K562 (cell line): Measurements from ENCODE around the gene TJP3. TPM values are rescaled to one million over a fixed set of nuclear protein-coding genes. Genes with fewer than 3 reads are reported as not detected.

Source experiments
- ATAC-seq: fragments of 200-7000 bp; cut with Tn5 transposase; 3 replicates; pipeline ENCODE4 v1.9.1; 2020; ENCODE audit warnings: moderate library complexity
- BruUV-seq: library from RNA; stranded (reverse); fragments of 400-500 nt; replicated peaks from 2 replicates; lab custom pipeline; 2021; lab: Mats Ljungman, UMichigan
- CTCF ChIA-PET: fragments of 300-600 bp; formaldehyde crosslinking; extraction: SDS; loops from one replicate; lab custom pipeline; 2021; ENCODE audit warnings: low intra/inter-chr PET ratio; lab: Yijun Ruan, JAX
- POLR2A ChIA-PET: fragments of 300-600, 350-650 bp; sonication (Branson Sonifier 250); formaldehyde crosslinking; extraction: SDS; loops from one replicate; lab custom pipeline; 2021; ENCODE audit warnings: antibody characterized with exemption, inconsistent platforms; lab: Yijun Ruan, JAX
- DNase-seq, 4 experiments: peaks; one replicate each; pipeline versions ENCODE4 v3.0.0 to v3.0.0-alpha.2; 2011 to 2018; ENCODE audit warnings: low spot score in 3 of 4, mixed read lengths in 3 of 4; ENCODE audit errors: extremely low read depth in 1 of 4
- FAIRE-seq: peaks from 2 replicates; lab custom pipeline; 2011; peaks lifted over from hg19 to GRCh38; lab: Jason Lieb, UNC
- H2AFZ ChIP-seq: 2 replicates; pipeline ENCODE4 v1.6.0; 2011; ENCODE audit warnings: low read depth, low read length, control low read depth, inconsistent platforms
- H3K27ac ChIP-seq: fragments of 200-600 bp; 3 replicates; pipeline ENCODE4 v1.8.0; 2011; ENCODE audit warnings: low read depth, mild to moderate bottlenecking, control low read depth, inconsistent platforms, low read length, moderate library complexity, mixed read lengths; ENCODE audit errors: extremely low read depth
- H3K27me3 ChIP-seq, 2 experiments: fragments of 300-600 bp in 1 of 2; 2 replicates in 1 of 2; 3 replicates in 1 of 2; pipeline versions ENCODE4 v1.6.0 to v1.8.0; 2011; ENCODE audit warnings: inconsistent platforms in 2 of 2, low read length in 2 of 2, mild to moderate bottlenecking in 1 of 2, mixed read lengths in 1 of 2, moderate library complexity in 1 of 2; ENCODE audit not compliant: control insufficient read depth in 2 of 2, insufficient read depth in 2 of 2
- H3K36me3 ChIP-seq: fragments of 300-600 bp; 3 replicates; pipeline ENCODE4 v1.8.0; 2011; ENCODE audit warnings: mild to moderate bottlenecking, low read length, inconsistent platforms; ENCODE audit not compliant: control insufficient read depth, insufficient read depth
- H3K4me1 ChIP-seq, 2 experiments: fragments of 200-600 bp in 1 of 2; replicated peaks in 1 of 2; 2 replicates in 1 of 2; 3 replicates in 1 of 2; pipeline versions ENCODE4 v1.5.1 to v1.8.0; 2011; ENCODE audit warnings: inconsistent platforms in 2 of 2, low read length in 2 of 2, mild to moderate bottlenecking in 1 of 2, mixed read lengths in 1 of 2, moderate library complexity in 1 of 2; ENCODE audit not compliant: control insufficient read depth in 2 of 2, insufficient read depth in 2 of 2
- H3K4me2 ChIP-seq: 2 replicates; pipeline ENCODE4 v1.6.1; 2011; ENCODE audit warnings: low read length, control low read depth, inconsistent platforms, mixed read lengths; ENCODE audit not compliant: insufficient read depth
- H3K4me3 ChIP-seq: fragments of 200-600 bp; sonication (generic), shearing (Covaris generic); 2 replicates; pipeline ENCODE4 v1.5.1; 2016; ENCODE audit warnings: control low read depth, inconsistent platforms
- H3K79me2 ChIP-seq: fragments of 200-600 bp; 3 replicates; pipeline ENCODE4 v1.8.0; 2011; ENCODE audit warnings: low read length, inconsistent platforms; ENCODE audit not compliant: control insufficient read depth, insufficient read depth
- H3K9ac ChIP-seq, 2 experiments: 2 replicates each; pipeline versions ENCODE4 v1.6.0 to v1.6.1; 2011; ENCODE audit warnings: low read depth in 2 of 2, low read length in 2 of 2, control low read depth in 1 of 2, inconsistent platforms in 1 of 2, mild to moderate bottlenecking in 1 of 2, mixed read lengths in 1 of 2; ENCODE audit not compliant: insufficient read depth in 1 of 2
- H3K9me1 ChIP-seq: one replicate; pipeline ENCODE4 v1.6.0; 2011; ENCODE audit warnings: inconsistent platforms, mild to moderate bottlenecking, low read length, moderate library complexity; ENCODE audit not compliant: control insufficient read depth, insufficient read depth
- H3K9me3 ChIP-seq: replicated peaks from 2 replicates; pipeline ENCODE4 v1.5.1; 2011; ENCODE audit warnings: low read depth, low read length, inconsistent platforms; ENCODE audit not compliant: control insufficient read depth, insufficient read depth
- H4K20me1 ChIP-seq: replicated peaks from 2 replicates; pipeline ENCODE4 v1.6.1; 2011; ENCODE audit warnings: low read length, inconsistent platforms, mixed read lengths; ENCODE audit not compliant: control insufficient read depth, insufficient read depth
- FOXJ2 ChIP-seq: fragments of 200-800 bp; sonication (Bioruptor generic); IDR thresholded peaks from 2 replicates; pipeline ENCODE4 v1.6.1; 2016; ENCODE audit warnings: missing genetic modification characterization, missing compliant biosample characterization
- KLF16 ChIP-seq: IDR thresholded peaks from 2 replicates; pipeline ENCODE4 v1.6.1; 2016; ENCODE audit warnings: antibody characterized with exemption
- NFXL1 ChIP-seq: fragments of 450-650 bp; formaldehyde crosslinking; IDR thresholded peaks from 2 replicates; pipeline ENCODE4 v1.4.0; 2021; ENCODE audit warnings: mild to moderate bottlenecking
- NR2C1 ChIP-seq, 2 experiments: fragments of 450-650 bp; IDR thresholded peaks; 2 replicates each; pipeline ENCODE4 v1.6.1; 2017; ENCODE audit warnings: mild to moderate bottlenecking in 2 of 2, antibody characterized with exemption in 1 of 2, inconsistent platforms in 1 of 2, missing compliant biosample characterization in 1 of 2, missing genetic modification characterization in 1 of 2
- PURB ChIP-seq: sonication (generic); formaldehyde crosslinking; IDR thresholded peaks from 2 replicates; pipeline ENCODE4 v1.9.0; 2021; ENCODE audit warnings: low read depth, mild to moderate bottlenecking, missing genetic modification reagents
- RBM25 ChIP-seq: fragments of 200-400 bp; formaldehyde crosslinking; IDR thresholded peaks from 2 replicates; pipeline ENCODE4 v1.6.1; 2018; ENCODE audit warnings: low read length, low read depth, moderate library complexity; ENCODE audit not compliant: severe bottlenecking
- TFAP4 ChIP-seq: sonication (generic); formaldehyde crosslinking; IDR thresholded peaks from 2 replicates; pipeline ENCODE4 v1.8.0; 2022; ENCODE audit warnings: missing genetic modification reagents, mild to moderate bottlenecking, moderate library complexity, borderline replicate concordance
- THRA ChIP-seq: fragments of 450-650 bp; IDR thresholded peaks from 2 replicates; pipeline ENCODE4 v1.6.1; 2017; ENCODE audit warnings: mild to moderate bottlenecking, moderate library complexity
- ZBTB7A ChIP-seq: IDR thresholded peaks from 2 replicates; pipeline ENCODE4 v1.6.1; 2011; ENCODE audit warnings: low read depth, mild to moderate bottlenecking, low read length, moderate library complexity, borderline replicate concordance; ENCODE audit not compliant: control insufficient read depth
- ZBTB8A ChIP-seq: fragments of 450-650 bp; IDR thresholded peaks from 2 replicates; pipeline ENCODE4 v1.6.1; 2018; ENCODE audit warnings: mild to moderate bottlenecking, moderate library complexity; ENCODE audit not compliant: partially characterized antibody
- ZBTB9 ChIP-seq: fragments of 450-650 bp; formaldehyde crosslinking; IDR thresholded peaks from 2 replicates; pipeline ENCODE4 v1.4.0; 2020; ENCODE audit warnings: mild to moderate bottlenecking, moderate library complexity
- ZNF384 ChIP-seq: IDR thresholded peaks from 2 replicates; pipeline ENCODE4 v1.6.1; 2012; ENCODE audit warnings: low read depth, low read length, improper control_type of control experiment
- WGBS: fragments of 100-300 bp; shearing (Covaris generic); methylation state at CpG from one replicate; pipeline ENCODE4 v1.1.6; 2016; ENCODE audit warnings: low coverage, mixed read lengths; ENCODE audit not compliant: insufficient coverage; ENCODE audit errors: missing lambda C conversion rate; 5-methylcytosine and 5-hydroxymethylcytosine counted together
- in situ Hi-C: fragments of 300-500 bp; cut with MboI; formaldehyde crosslinking; loops from 4 replicates; pipeline ENCODE4 v1.15.0; 2018; ENCODE audit warnings: inconsistent platforms, mixed read lengths
- intact Hi-C: fragments of 100-400 bp; cut with micrococcal nuclease; formaldehyde crosslinking; loops from 2 replicates; pipeline ENCODE4 v1.14.2; 2022
- polyA plus RNA-seq, 8 experiments: library from polyadenylated mRNA; depleted of rRNA in 4 of 8; stranded (reverse) in 5 of 8; unstranded in 3 of 8; fragments of >200 nt; fragmentation: Nextera tagmentation in 2 of 8; fragmentation: Illumina TruSeq in 1 of 8; extraction: Ambion mirVana in 2 of 8; extraction: Trizol in 1 of 8; gene quantifications; 2 replicates each; pipeline versions ENCODE4 v1.2.1 to v1.2.3, GENCODE V29; 2011 to 2014; ENCODE audit warnings: inconsistent platforms in 1 of 8, missing spikeins in 1 of 8
- total RNA-seq, 7 experiments: library from RNA; depleted of rRNA in 6 of 7; stranded (reverse); fragments of >200 nt in 6 of 7; fragmentation: Illumina TruSeq in 2 of 7; extraction: Trizol in 2 of 7; gene quantifications; 2 replicates each; pipeline versions ENCODE4 v1.2.1 to v1.2.3, GENCODE V29; 2011 to 2021; ENCODE audit warnings: low replicate concordance in 1 of 7
- TF ChIP-seq, protein P1 (sequence below): sonication (generic); formaldehyde crosslinking; IDR thresholded peaks from 2 replicates; pipeline ENCODE4 v1.8.1; 2023; ENCODE audit warnings: mild to moderate bottlenecking, missing genetic modification reagents

The TJP3 gene
- total and polyA plus RNA-seq, 9 of the 15 experiments (the other 6 are each of a cell fraction or from before 2014, with no cell fraction given): 0.11 to 2.4 (median 0.57) TPM; not detected in 1

GRCh38 chr19:3719868-3720267 is 11.7 kb downstream of the TJP3 start (continued):
- TF ChIP-seq RBM25: peak; percentile 98
- TF ChIP-seq PURB (CRISPR knock-in tag): no peak
- no peak for TF ChIP-seq ZBTB8A
- TF ChIP-seq FOXJ2 (tag): no peak
- no peak for TF ChIP-seq THRA
- TF ChIP-seq, all 486 proteins: peak for 16

DNA sequence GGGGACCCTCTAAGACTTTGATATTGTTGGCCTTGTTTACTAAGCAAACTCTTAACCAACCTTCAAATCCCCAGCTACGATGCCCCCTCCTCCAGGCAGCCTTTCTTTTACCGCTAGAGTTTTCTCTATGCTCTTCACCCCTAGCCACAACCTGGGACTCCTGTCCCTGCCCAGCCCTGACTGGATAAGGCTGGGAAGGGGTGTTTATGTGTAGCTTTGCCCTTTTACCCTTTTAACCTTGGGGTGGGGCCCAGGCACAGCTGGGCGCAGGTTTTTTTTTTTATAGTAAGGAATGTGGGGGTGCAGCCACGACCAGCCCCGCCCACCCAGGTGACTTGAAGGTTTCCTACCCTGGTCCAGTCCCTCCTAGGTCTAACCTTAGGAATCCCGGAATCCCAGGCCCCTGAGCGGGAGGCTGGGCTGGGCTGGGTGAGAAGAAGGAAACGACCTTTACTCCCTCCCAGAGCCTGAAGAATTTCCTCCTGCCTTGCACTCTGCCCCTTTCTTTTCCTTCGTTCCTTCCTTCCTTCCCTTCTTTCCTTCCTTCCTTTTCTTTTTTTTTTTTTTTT is 12.2 kb downstream of the TJP3 start:
- ChIA-PET POLR2A (interaction anchor here (1.2 kb wide), 1 partner anchor 10 kb away, joined by 3 read pairs; no protein-coding TSS in a partner anchor), CTCF (no interaction called here)
- 12% methylated on average over 8 of the region's 9 CpGs for WGBS
- H3K27me3 ChIP-seq: no peaks in the 10 kb centered on the region
- H3K79me2 ChIP-seq: no peaks in the 10 kb centered on the region
- ATAC-seq (no peak; the same call in 1 of the 3 replicates), DNase-seq (peak; percentile 39 to 58 (median 52)), FAIRE-seq (no peak)
- peak overlapping the region; percentile 77 for H2AFZ ChIP-seq
- no peaks in the 10 kb centered on the region for H3K9me3 ChIP-seq
- no peak overlapping the region for H3K4me3 ChIP-seq
- H3K4me2 ChIP-seq: no peak overlapping the region; the same call in 1 of the 2 replicates
- no TSS peak for BruUV-seq
- H3K36me3 ChIP-seq: no peaks in the 10 kb centered on the region
- H4K20me1 ChIP-seq: no peaks in the 10 kb centered on the region
- no peaks in the 10 kb centered on the region for H3K9me1 ChIP-seq
- in situ Hi-C loops (no loop called here), intact Hi-C loops (loop anchor here (2.0 to 5.0 kb wide), 3 partner anchors 42 to 127 kb away; partner anchors contain the start of gene MRPL54)
- no peak overlapping the region for H3K9ac ChIP-seq
- H3K4me1 ChIP-seq: peaks cover 7 to 31% of the 10 kb centered on the region in 2 experiments; a peak in 3 of 5 replicates
- no peak overlapping the region for H3K27ac ChIP-seq
- peak; percentile 57 for TF ChIP-seq TFAP4 (CRISPR knock-in tag)
- TF ChIP-seq NFXL1 (CRISPR knock-in tag): no peak
- TF ChIP-seq, protein P1, sequence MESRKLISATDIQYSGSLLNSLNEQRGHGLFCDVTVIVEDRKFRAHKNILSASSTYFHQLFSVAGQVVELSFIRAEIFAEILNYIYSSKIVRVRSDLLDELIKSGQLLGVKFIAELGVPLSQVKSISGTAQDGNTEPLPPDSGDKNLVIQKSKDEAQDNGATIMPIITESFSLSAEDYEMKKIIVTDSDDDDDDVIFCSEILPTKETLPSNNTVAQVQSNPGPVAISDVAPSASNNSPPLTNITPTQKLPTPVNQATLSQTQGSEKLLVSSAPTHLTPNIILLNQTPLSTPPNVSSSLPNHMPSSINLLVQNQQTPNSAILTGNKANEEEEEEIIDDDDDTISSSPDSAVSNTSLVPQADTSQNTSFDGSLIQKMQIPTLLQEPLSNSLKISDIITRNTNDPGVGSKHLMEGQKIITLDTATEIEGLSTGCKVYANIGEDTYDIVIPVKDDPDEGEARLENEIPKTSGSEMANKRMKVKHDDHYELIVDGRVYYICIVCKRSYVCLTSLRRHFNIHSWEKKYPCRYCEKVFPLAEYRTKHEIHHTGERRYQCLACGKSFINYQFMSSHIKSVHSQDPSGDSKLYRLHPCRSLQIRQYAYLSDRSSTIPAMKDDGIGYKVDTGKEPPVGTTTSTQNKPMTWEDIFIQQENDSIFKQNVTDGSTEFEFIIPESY (CRISPR knock-in tag): 0 out of 2 replicates have a peak, but pooled peaks have one; percentile 18
- no peak for TF ChIP-seq ZBTB9 (CRISPR knock-in tag)
- TF ChIP-seq ZBTB7A: peak; percentile 31; the same call in 1 of the 2 replicates
- TF ChIP-seq ZNF384: peak; percentile 73
- no peak; the same call in 1 of the 2 replicates for TF ChIP-seq NR2C1 (IDR thresholded peaks at IDR 0.05)
- peak; percentile 10; the same call in 1 of the 2 replicates for TF ChIP-seq NR2C1 (tag; IDR thresholded peaks at IDR 0.05)
- TF ChIP-seq KLF16: no peak
